ENCODE measurements around the gene HS3ST1.

The HS3ST1 gene

DNA sequence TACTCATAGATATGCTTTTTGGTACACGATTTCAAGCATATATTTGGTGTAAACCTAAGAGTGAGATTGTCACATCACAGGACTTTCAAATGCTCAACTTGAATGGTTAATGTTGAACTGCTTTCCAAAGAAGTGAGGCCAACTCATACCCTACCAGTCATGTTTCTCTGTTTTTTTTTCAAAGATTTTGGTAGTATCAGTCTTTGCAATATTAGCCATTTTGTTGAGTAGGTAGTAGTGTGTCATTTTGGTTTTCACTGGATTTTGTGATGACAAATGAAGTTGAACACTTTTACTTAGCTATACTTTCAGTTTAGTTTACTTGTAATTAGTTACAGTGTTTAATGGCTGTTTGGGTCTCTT lies 12.5 kb upstream of the HS3ST1 start:
- Histone ChIP-seq H3K9me2 (replicated peaks; ENCODE audit: low read depth, low read length) (no peaks in the 10 kb centered on the region), H4K20me1 (ENCODE audit: insufficient read depth, low read length, poor library complexity, severe bottlenecking) (no peaks in the 10 kb centered on the region), H3F3A (ENCODE audit: low read depth) (no peaks in the 10 kb centered on the region), H3K9me3 (ENCODE audit: insufficient read depth, low read depth, low read length) (no peaks in the 10 kb centered on the region), H3K36me3 (ENCODE audit: insufficient read depth, low read length) (no peaks in the 10 kb centered on the region), H3K4me1 (ENCODE audit: insufficient read depth, low read length, poor library complexity, severe bottlenecking) (no peaks in the 10 kb centered on the region), H3K4me3 (ENCODE audit: low read length, poor library complexity, severe bottlenecking) (no peak overlapping the region), H3K79me2 (ENCODE audit: insufficient read depth, low read length) (no peaks in the 10 kb centered on the region), H2AFZ (ENCODE audit: low read length) (no peak overlapping the region), H3K9ac (ENCODE audit: low read depth, low read length, poor library complexity, severe bottlenecking) (no peak overlapping the region), H3K4me2 (ENCODE audit: low read depth, low read length, poor library complexity, severe bottlenecking) (no peak overlapping the region), H3K27me3 (ENCODE audit: insufficient read depth, low read length, poor library complexity, severe bottlenecking) (no peaks in the 10 kb centered on the region)
- no peak for TF ChIP-seq EZH2phosphoT487 (IDR thresholded peaks at IDR 0.05; ENCODE audit: borderline replicate concordance)
- TF ChIP-seq, protein P1, sequence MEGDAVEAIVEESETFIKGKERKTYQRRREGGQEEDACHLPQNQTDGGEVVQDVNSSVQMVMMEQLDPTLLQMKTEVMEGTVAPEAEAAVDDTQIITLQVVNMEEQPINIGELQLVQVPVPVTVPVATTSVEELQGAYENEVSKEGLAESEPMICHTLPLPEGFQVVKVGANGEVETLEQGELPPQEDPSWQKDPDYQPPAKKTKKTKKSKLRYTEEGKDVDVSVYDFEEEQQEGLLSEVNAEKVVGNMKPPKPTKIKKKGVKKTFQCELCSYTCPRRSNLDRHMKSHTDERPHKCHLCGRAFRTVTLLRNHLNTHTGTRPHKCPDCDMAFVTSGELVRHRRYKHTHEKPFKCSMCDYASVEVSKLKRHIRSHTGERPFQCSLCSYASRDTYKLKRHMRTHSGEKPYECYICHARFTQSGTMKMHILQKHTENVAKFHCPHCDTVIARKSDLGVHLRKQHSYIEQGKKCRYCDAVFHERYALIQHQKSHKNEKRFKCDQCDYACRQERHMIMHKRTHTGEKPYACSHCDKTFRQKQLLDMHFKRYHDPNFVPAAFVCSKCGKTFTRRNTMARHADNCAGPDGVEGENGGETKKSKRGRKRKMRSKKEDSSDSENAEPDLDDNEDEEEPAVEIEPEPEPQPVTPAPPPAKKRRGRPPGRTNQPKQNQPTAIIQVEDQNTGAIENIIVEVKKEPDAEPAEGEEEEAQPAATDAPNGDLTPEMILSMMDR (conservative IDR thresholded peaks at IDR 0.05; ENCODE audit: low read length): no peak

DNA sequence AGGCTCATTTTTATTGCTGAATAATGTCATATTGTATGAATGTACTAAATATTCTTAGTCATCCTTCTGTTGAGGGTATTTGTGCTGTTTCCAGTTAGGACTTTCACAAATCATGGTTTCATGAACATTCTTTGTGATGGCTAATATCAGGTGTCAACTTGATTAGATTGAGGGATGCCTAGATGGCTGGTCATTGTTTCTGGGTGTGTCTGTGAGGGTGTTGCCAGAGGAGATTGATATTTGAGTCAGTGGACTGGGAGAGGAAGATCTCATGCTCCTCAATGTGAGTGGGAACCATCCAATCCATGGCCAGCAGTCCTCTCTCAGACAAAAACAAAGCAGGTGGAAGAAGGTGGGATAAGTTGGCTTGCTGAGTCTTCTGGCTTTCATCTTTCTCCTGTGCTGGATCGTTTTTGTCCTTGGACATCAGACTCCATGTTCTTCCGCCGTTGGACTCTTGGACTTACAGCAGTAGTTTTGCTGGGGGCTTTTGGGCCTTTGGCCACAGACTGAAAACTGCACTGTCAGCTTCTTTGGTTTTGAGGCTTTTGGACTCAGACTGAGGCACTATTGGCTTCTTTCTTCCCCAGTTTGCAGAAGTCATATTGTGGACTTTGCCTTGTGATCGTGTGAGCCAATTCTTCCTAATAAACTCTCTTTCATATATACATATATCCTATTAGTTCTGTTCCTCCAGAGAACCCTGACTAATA lies 11.9 kb upstream of the HS3ST1 start:
- H3K4me1 ChIP-seq (ENCODE audit: insufficient read depth, low read length, poor library complexity, severe bottlenecking): no peaks in the 10 kb centered on the region
- H4K20me1 ChIP-seq (ENCODE audit: insufficient read depth, low read length, poor library complexity, severe bottlenecking): no peaks in the 10 kb centered on the region
- no peak for TF ChIP-seq EZH2phosphoT487 (IDR thresholded peaks at IDR 0.05; ENCODE audit: borderline replicate concordance)
- TF ChIP-seq, protein P1 (conservative IDR thresholded peaks at IDR 0.05; ENCODE audit: low read length): no peak
- H3K9ac ChIP-seq (ENCODE audit: low read depth, low read length, poor library complexity, severe bottlenecking): no peak overlapping the region
- H2AFZ ChIP-seq (ENCODE audit: low read length): no peak overlapping the region
- no peaks in the 10 kb centered on the region for H3K9me3 ChIP-seq (ENCODE audit: insufficient read depth, low read depth, low read length)
- H3K4me2 ChIP-seq (ENCODE audit: low read depth, low read length, poor library complexity, severe bottlenecking): no peak overlapping the region
- H3K79me2 ChIP-seq (ENCODE audit: insufficient read depth, low read length): no peaks in the 10 kb centered on the region
- no peak overlapping the region for H3K4me3 ChIP-seq (ENCODE audit: low read length, poor library complexity, severe bottlenecking)
- no peaks in the 10 kb centered on the region for H3F3A ChIP-seq (ENCODE audit: low read depth)
- H3K9me2 ChIP-seq (replicated peaks; ENCODE audit: low read depth, low read length): no peaks in the 10 kb centered on the region
- H3K36me3 ChIP-seq (ENCODE audit: insufficient read depth, low read length): no peaks in the 10 kb centered on the region
- no peaks in the 10 kb centered on the region for H3K27me3 ChIP-seq (ENCODE audit: insufficient read depth, low read length, poor library complexity, severe bottlenecking)

DNA sequence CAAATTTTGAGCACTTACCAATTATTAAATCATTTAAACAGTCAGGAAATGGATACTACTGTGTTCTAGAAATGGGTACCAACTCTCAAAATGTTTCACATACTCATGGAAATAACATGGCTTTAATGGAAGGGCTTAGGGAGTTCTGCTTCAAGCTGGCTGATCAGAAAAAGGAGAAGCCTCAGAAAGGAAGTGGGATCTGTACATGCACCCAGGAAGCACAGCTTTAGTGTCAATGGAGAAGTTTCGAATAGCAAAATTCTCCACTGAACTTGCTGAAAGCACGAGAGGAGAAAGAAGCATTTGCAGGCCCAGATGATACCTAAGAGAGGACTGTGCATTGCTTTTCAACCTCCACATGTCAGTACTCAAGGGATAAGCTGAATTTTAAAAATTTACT lies 11.1 kb upstream of the HS3ST1 start:
- Histone ChIP-seq H3K79me2 (ENCODE audit: insufficient read depth, low read length) (no peaks in the 10 kb centered on the region), H3K9me3 (ENCODE audit: insufficient read depth, low read depth, low read length) (no peaks in the 10 kb centered on the region), H3K27me3 (ENCODE audit: insufficient read depth, low read length, poor library complexity, severe bottlenecking) (no peaks in the 10 kb centered on the region), H3K4me3 (ENCODE audit: low read length, poor library complexity, severe bottlenecking) (no peak overlapping the region), H2AFZ (ENCODE audit: low read length) (no peak overlapping the region), H3K36me3 (ENCODE audit: insufficient read depth, low read length) (no peaks in the 10 kb centered on the region), H3K9me2 (replicated peaks; ENCODE audit: low read depth, low read length) (no peaks in the 10 kb centered on the region), H3K9ac (ENCODE audit: low read depth, low read length, poor library complexity, severe bottlenecking) (no peak overlapping the region), H3K4me2 (ENCODE audit: low read depth, low read length, poor library complexity, severe bottlenecking) (no peak overlapping the region), H4K20me1 (ENCODE audit: insufficient read depth, low read length, poor library complexity, severe bottlenecking) (no peaks in the 10 kb centered on the region), H3K4me1 (ENCODE audit: insufficient read depth, low read length, poor library complexity, severe bottlenecking) (no peaks in the 10 kb centered on the region), H3F3A (ENCODE audit: low read depth) (no peaks in the 10 kb centered on the region)
- no peak for TF ChIP-seq EZH2phosphoT487 (IDR thresholded peaks at IDR 0.05; ENCODE audit: borderline replicate concordance)
- TF ChIP-seq, protein P1 (conservative IDR thresholded peaks at IDR 0.05; ENCODE audit: low read length): no peak

Measured in Loucy (cell line).